ENCODE data around the gene IDI2.

- TF ChIP-seq POLR2A (IDR thresholded peaks at IDR 0.05; ENCODE audit: low read depth, low read length) (no peak), SPI1 (IDR thresholded peaks at IDR 0.05; ENCODE audit: low read depth, low read length) (no peak)
Observed at GRCh38 chr10:987620-987869, 38.1 kb downstream of the IDI2 start.

Data from GM12891 (cell line).